K562 (cell line): Measurements from ENCODE around the gene TDRD5. TPM values are rescaled to one million over a fixed set of nuclear protein-coding genes. Genes with fewer than 3 reads are reported as not detected.

ENCODE experiments used
- ATAC-seq: fragments of 200-7000 bp; cut with Tn5 transposase; 3 replicates; pipeline ENCODE4 v1.9.1; 2020; ENCODE audit warnings: moderate library complexity
- BruUV-seq: library from RNA; stranded (reverse); fragments of 400-500 nt; replicated peaks from 2 replicates; lab custom pipeline; 2021; lab: Mats Ljungman, UMichigan
- CTCF ChIA-PET: fragments of 300-600 bp; formaldehyde crosslinking; extraction: SDS; loops from one replicate; lab custom pipeline; 2021; ENCODE audit warnings: low intra/inter-chr PET ratio; lab: Yijun Ruan, JAX
- POLR2A ChIA-PET: fragments of 300-600, 350-650 bp; sonication (Branson Sonifier 250); formaldehyde crosslinking; extraction: SDS; loops from one replicate; lab custom pipeline; 2021; ENCODE audit warnings: antibody characterized with exemption, inconsistent platforms; lab: Yijun Ruan, JAX
- DNase-seq, 4 experiments: peaks; one replicate each; pipeline versions ENCODE4 v3.0.0 to v3.0.0-alpha.2; 2011 to 2018; ENCODE audit warnings: low spot score in 3 of 4, mixed read lengths in 3 of 4; ENCODE audit errors: extremely low read depth in 1 of 4
- FAIRE-seq: peaks from 2 replicates; lab custom pipeline; 2011; peaks lifted over from hg19 to GRCh38; lab: Jason Lieb, UNC
- H2AFZ ChIP-seq: 2 replicates; pipeline ENCODE4 v1.6.0; 2011; ENCODE audit warnings: low read depth, low read length, control low read depth, inconsistent platforms
- H3K27ac ChIP-seq: fragments of 200-600 bp; 3 replicates; pipeline ENCODE4 v1.8.0; 2011; ENCODE audit warnings: low read depth, mild to moderate bottlenecking, control low read depth, inconsistent platforms, low read length, moderate library complexity, mixed read lengths; ENCODE audit errors: extremely low read depth
- H3K27me3 ChIP-seq, 2 experiments: fragments of 300-600 bp in 1 of 2; 2 replicates in 1 of 2; 3 replicates in 1 of 2; pipeline versions ENCODE4 v1.6.0 to v1.8.0; 2011; ENCODE audit warnings: inconsistent platforms in 2 of 2, low read length in 2 of 2, mild to moderate bottlenecking in 1 of 2, mixed read lengths in 1 of 2, moderate library complexity in 1 of 2; ENCODE audit not compliant: control insufficient read depth in 2 of 2, insufficient read depth in 2 of 2
- H3K36me3 ChIP-seq: fragments of 300-600 bp; 3 replicates; pipeline ENCODE4 v1.8.0; 2011; ENCODE audit warnings: mild to moderate bottlenecking, low read length, inconsistent platforms; ENCODE audit not compliant: control insufficient read depth, insufficient read depth
- H3K4me1 ChIP-seq, 2 experiments: fragments of 200-600 bp in 1 of 2; replicated peaks in 1 of 2; 2 replicates in 1 of 2; 3 replicates in 1 of 2; pipeline versions ENCODE4 v1.5.1 to v1.8.0; 2011; ENCODE audit warnings: inconsistent platforms in 2 of 2, low read length in 2 of 2, mild to moderate bottlenecking in 1 of 2, mixed read lengths in 1 of 2, moderate library complexity in 1 of 2; ENCODE audit not compliant: control insufficient read depth in 2 of 2, insufficient read depth in 2 of 2
- H3K4me2 ChIP-seq: 2 replicates; pipeline ENCODE4 v1.6.1; 2011; ENCODE audit warnings: low read length, control low read depth, inconsistent platforms, mixed read lengths; ENCODE audit not compliant: insufficient read depth
- H3K4me3 ChIP-seq: fragments of 200-600 bp; sonication (generic), shearing (Covaris generic); 2 replicates; pipeline ENCODE4 v1.5.1; 2016; ENCODE audit warnings: control low read depth, inconsistent platforms
- H3K79me2 ChIP-seq: fragments of 200-600 bp; 3 replicates; pipeline ENCODE4 v1.8.0; 2011; ENCODE audit warnings: low read length, inconsistent platforms; ENCODE audit not compliant: control insufficient read depth, insufficient read depth
- H3K9ac ChIP-seq, 2 experiments: 2 replicates each; pipeline versions ENCODE4 v1.6.0 to v1.6.1; 2011; ENCODE audit warnings: low read depth in 2 of 2, low read length in 2 of 2, control low read depth in 1 of 2, inconsistent platforms in 1 of 2, mild to moderate bottlenecking in 1 of 2, mixed read lengths in 1 of 2; ENCODE audit not compliant: insufficient read depth in 1 of 2
- H3K9me1 ChIP-seq: one replicate; pipeline ENCODE4 v1.6.0; 2011; ENCODE audit warnings: inconsistent platforms, mild to moderate bottlenecking, low read length, moderate library complexity; ENCODE audit not compliant: control insufficient read depth, insufficient read depth
- H3K9me3 ChIP-seq: replicated peaks from 2 replicates; pipeline ENCODE4 v1.5.1; 2011; ENCODE audit warnings: low read depth, low read length, inconsistent platforms; ENCODE audit not compliant: control insufficient read depth, insufficient read depth
- H4K20me1 ChIP-seq: replicated peaks from 2 replicates; pipeline ENCODE4 v1.6.1; 2011; ENCODE audit warnings: low read length, inconsistent platforms, mixed read lengths; ENCODE audit not compliant: control insufficient read depth, insufficient read depth
- CAMTA2 ChIP-seq: fragments of 250-450 bp; sonication (Bioruptor Pico); conservative IDR thresholded peaks from 2 replicates; pipeline ENCODE4 v1.5.1; 2022
- EP400 ChIP-seq: fragments of 450-650 bp; IDR thresholded peaks from 2 replicates; pipeline ENCODE4 v1.6.1; 2017; ENCODE audit warnings: antibody characterized with exemption, mild to moderate bottlenecking, moderate library complexity
- HNRNPH1 ChIP-seq: fragments of 200-400 bp; formaldehyde crosslinking; optimal IDR thresholded peaks from 2 replicates; pipeline ENCODE3; 2017; ENCODE audit warnings: low read depth, mild to moderate bottlenecking, low read length, moderate library complexity
- KDM1A ChIP-seq, 2 experiments: fragments of 450-650 bp; IDR thresholded peaks; 2 replicates each; pipeline ENCODE4 v1.6.1; 2016; ENCODE audit warnings: mild to moderate bottlenecking in 2 of 2
- MTA2 ChIP-seq: fragments of 450-650 bp; IDR thresholded peaks from 2 replicates; pipeline ENCODE4 v1.6.1; 2016; ENCODE audit warnings: low read depth
- NFRKB ChIP-seq: fragments of 450-650 bp; IDR thresholded peaks from 2 replicates; pipeline ENCODE4 v1.6.1; 2016; ENCODE audit warnings: low read depth
- NR2F6 ChIP-seq: fragments of 450-650 bp; formaldehyde crosslinking; IDR thresholded peaks from 2 replicates; pipeline ENCODE4 v1.4.0; 2020; ENCODE audit warnings: mild to moderate bottlenecking
- PHF21A ChIP-seq: fragments of 450-650 bp; IDR thresholded peaks from 2 replicates; pipeline ENCODE4 v1.6.1; 2017; ENCODE audit warnings: low read depth, borderline replicate concordance
- RCOR1 ChIP-seq, 2 experiments: IDR thresholded peaks; 2 replicates each; pipeline ENCODE4 v1.6.1; 2012; ENCODE audit warnings: low read depth in 2 of 2, low read length in 2 of 2, borderline replicate concordance in 1 of 2, improper control_type of control experiment in 1 of 2
- TEAD1 ChIP-seq, 2 experiments: fragments of 450-650 bp in 1 of 2; sonication (generic) in 1 of 2; formaldehyde crosslinking; IDR thresholded peaks; 2 replicates each; pipeline versions ENCODE4 v1.4.0 to v1.8.0; 2020 to 2022; ENCODE audit warnings: mild to moderate bottlenecking in 2 of 2, missing genetic modification reagents in 1 of 2
- YY1 ChIP-seq, 3 experiments: IDR thresholded peaks; 2 replicates each; pipeline ENCODE4 v1.6.1; 2011; ENCODE audit warnings: low read length in 2 of 3, mild to moderate bottlenecking in 2 of 3, moderate library complexity in 2 of 3, borderline replicate concordance in 1 of 3, control low read depth in 1 of 3, low read depth in 1 of 3; ENCODE audit not compliant: insufficient read depth in 3 of 3, insufficient replicate concordance in 2 of 3, control insufficient read depth in 1 of 3, insufficient read length in 1 of 3; ENCODE audit errors: extremely low read depth in 1 of 3
- ZSCAN32 ChIP-seq: fragments of 450-650 bp; formaldehyde crosslinking; IDR thresholded peaks from 2 replicates; pipeline ENCODE4 v1.4.0; 2020; ENCODE audit warnings: mild to moderate bottlenecking, moderate library complexity
- WGBS: fragments of 100-300 bp; shearing (Covaris generic); methylation state at CpG from one replicate; pipeline ENCODE4 v1.1.6; 2016; ENCODE audit warnings: low coverage, mixed read lengths; ENCODE audit not compliant: insufficient coverage; ENCODE audit errors: missing lambda C conversion rate; 5-methylcytosine and 5-hydroxymethylcytosine counted together
- in situ Hi-C: fragments of 300-500 bp; cut with MboI; formaldehyde crosslinking; loops from 4 replicates; pipeline ENCODE4 v1.15.0; 2018; ENCODE audit warnings: inconsistent platforms, mixed read lengths
- intact Hi-C: fragments of 100-400 bp; cut with micrococcal nuclease; formaldehyde crosslinking; loops from 2 replicates; pipeline ENCODE4 v1.14.2; 2022
- polyA plus RNA-seq, 8 experiments: library from polyadenylated mRNA; depleted of rRNA in 4 of 8; stranded (reverse) in 5 of 8; unstranded in 3 of 8; fragments of >200 nt; fragmentation: Nextera tagmentation in 2 of 8; fragmentation: Illumina TruSeq in 1 of 8; extraction: Ambion mirVana in 2 of 8; extraction: Trizol in 1 of 8; gene quantifications; 2 replicates each; pipeline versions ENCODE4 v1.2.1 to v1.2.3, GENCODE V29; 2011 to 2014; ENCODE audit warnings: inconsistent platforms in 1 of 8, missing spikeins in 1 of 8
- total RNA-seq, 7 experiments: library from RNA; depleted of rRNA in 6 of 7; stranded (reverse); fragments of >200 nt in 6 of 7; fragmentation: Illumina TruSeq in 2 of 7; extraction: Trizol in 2 of 7; gene quantifications; 2 replicates each; pipeline versions ENCODE4 v1.2.1 to v1.2.3, GENCODE V29; 2011 to 2021; ENCODE audit warnings: low replicate concordance in 1 of 7
- TF ChIP-seq, protein P1 (sequence below), 2 experiments: IDR thresholded peaks in 1 of 2; conservative IDR thresholded peaks in 1 of 2; 2 replicates each; pipeline ENCODE4 v1.6.1; 2016; ENCODE audit warnings: low read depth in 2 of 2, mild to moderate bottlenecking in 1 of 2, missing compliant biosample characterization in 1 of 2, missing genetic modification characterization in 1 of 2, moderate library complexity in 1 of 2

Gene TDRD5
- total and polyA plus RNA-seq, 9 of the 15 experiments (the other 6 are each of a cell fraction or from before 2014, with no cell fraction given), result 0.04 to 0.57 (median 0.26) TPM; not detected in 1

DNA sequence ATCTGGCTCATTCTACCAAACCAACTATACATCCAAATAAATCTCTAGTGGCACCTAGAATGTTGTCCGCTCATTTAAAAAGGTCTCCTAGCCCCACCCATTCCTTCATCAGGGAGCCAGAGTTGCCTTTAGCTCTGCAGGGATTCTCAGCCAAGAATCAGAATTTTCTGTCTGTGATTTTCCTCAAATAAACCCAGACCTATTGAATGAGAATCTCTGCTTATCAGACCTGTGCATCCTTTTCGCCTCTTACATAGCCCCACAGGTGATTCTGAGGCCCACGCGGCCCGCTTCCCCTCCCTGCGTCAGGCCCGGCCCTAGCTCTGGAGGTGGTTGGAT is 410 bp upstream of the TDRD5 start:
- BruUV-seq, result no TSS peak
- H3K4me1 ChIP-seq, result peaks cover 0 to 14% of the 10 kb centered on the region in 2 experiments; a peak in 2 of 5 replicates
- DNase-seq (no peak), FAIRE-seq (no peak), ATAC-seq (no peak)
- no peaks in the 10 kb centered on the region; the same call in 1 of the 2 replicates for H4K20me1 ChIP-seq
- peaks cover 31 to 53% of the 10 kb centered on the region in 2 experiments; a peak in 4 of 5 replicates for H3K27me3 ChIP-seq
- POLR2A ChIA-PET, result no interaction called here
- in situ Hi-C loops, result no loop called here
- H3K9me1 ChIP-seq, result no peaks in the 10 kb centered on the region
- no peaks in the 10 kb centered on the region for H3K9me3 ChIP-seq
- H3K27ac ChIP-seq, result no peak overlapping the region
- no peak overlapping the region for H3K4me3 ChIP-seq
- H3K9ac ChIP-seq, result no peak overlapping the region; a peak in 1 of 4 replicates
- WGBS, result 2% methylated on average over 7 of the region's 7 CpGs
- H3K79me2 ChIP-seq, result no peaks in the 10 kb centered on the region
- intact Hi-C loops, result loop anchor here (10.0 kb wide), 1 partner anchor 206 kb away; no protein-coding TSS in a partner anchor
- H3K4me2 ChIP-seq, result no peak overlapping the region
- H2AFZ ChIP-seq, result no peak overlapping the region
- peak; percentile 69 to 80; a peak in 3 of 4 replicates for TF ChIP-seq KDM1A (IDR thresholded peaks at IDR 0.05)
- no peak for TF ChIP-seq HNRNPH1
- no peaks in the 10 kb centered on the region for H3K36me3 ChIP-seq
- CTCF ChIA-PET, result no interaction called here

DNA sequence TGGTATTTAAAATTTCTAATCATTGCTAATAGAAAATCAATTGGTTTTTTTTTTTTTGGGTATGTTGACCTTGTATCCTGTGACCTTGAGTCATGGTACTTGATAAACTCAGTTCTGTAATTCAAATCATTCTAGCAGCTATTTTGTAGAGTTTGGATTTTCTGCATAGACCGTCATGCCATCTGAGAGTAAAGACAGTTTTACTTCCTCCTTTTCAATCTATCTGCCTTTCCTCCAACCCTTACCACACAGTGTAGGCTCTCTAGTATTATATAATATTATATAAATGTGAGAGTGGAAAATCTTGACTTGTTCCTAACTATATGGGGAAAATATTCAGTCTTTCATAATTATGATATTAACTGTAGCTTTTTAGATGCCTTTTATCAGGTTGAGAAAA is 7.0 kb downstream of the TDRD5 start:
- H3K27me3 ChIP-seq, result peaks cover 0 to 1% of the 10 kb centered on the region in 2 experiments; a peak in 1 of 5 replicates
- no peaks in the 10 kb centered on the region for H3K36me3 ChIP-seq
- H3K79me2 ChIP-seq, result no peaks in the 10 kb centered on the region
- intact Hi-C loops, result loop anchor here (2.0 to 10.0 kb wide), 3 partner anchors 214 to 516 kb away; partner anchors contain the start of gene TOR3A
- CTCF ChIA-PET, result interaction anchor here (0.7 kb wide), 2 partner anchors 347 to 416 kb away, joined by 3 to 4 read pairs; no protein-coding TSS in a partner anchor
- no peak for ATAC-seq
- no peaks in the 10 kb centered on the region for H3K9me1 ChIP-seq
- no peaks in the 10 kb centered on the region for H4K20me1 ChIP-seq
- no peaks in the 10 kb centered on the region for H3K9me3 ChIP-seq
- H3K9ac ChIP-seq, result no peak overlapping the region
- no peak for FAIRE-seq
- H3K4me2 ChIP-seq, result no peak overlapping the region
- H3K4me1 ChIP-seq, result no peaks in the 10 kb centered on the region
- no peak overlapping the region for H2AFZ ChIP-seq
- POLR2A ChIA-PET, result no interaction called here
- H3K4me3 ChIP-seq, result no peak overlapping the region
- WGBS, result 0% methylated on average over 1 of the region's 1 CpG
- BruUV-seq, result no TSS peak
- no peak overlapping the region for H3K27ac ChIP-seq
- no peak for DNase-seq
- TF ChIP-seq NR2F6 (CRISPR knock-in tag), result no peak
- TF ChIP-seq MTA2, result no peak
- TF ChIP-seq EP400, result no peak
- TF ChIP-seq ZSCAN32, result no peak
- no peak for TF ChIP-seq CAMTA2
- no peak for TF ChIP-seq YY1 (IDR thresholded peaks at IDR 0.05; ENCODE audit: borderline replicate concordance in 1 of 3, control insufficient read depth in 1 of 3, extremely low read depth in 1 of 3, insufficient read depth in 3 of 3, insufficient read length in 1 of 3, insufficient replicate concordance in 2 of 3, low read depth in 1 of 3, low read length in 2 of 3)
- no peak for TF ChIP-seq NFRKB
- no peak for TF ChIP-seq TEAD1 (CRISPR knock-in tag; IDR thresholded peaks at IDR 0.05)
- TF ChIP-seq, protein P1, sequence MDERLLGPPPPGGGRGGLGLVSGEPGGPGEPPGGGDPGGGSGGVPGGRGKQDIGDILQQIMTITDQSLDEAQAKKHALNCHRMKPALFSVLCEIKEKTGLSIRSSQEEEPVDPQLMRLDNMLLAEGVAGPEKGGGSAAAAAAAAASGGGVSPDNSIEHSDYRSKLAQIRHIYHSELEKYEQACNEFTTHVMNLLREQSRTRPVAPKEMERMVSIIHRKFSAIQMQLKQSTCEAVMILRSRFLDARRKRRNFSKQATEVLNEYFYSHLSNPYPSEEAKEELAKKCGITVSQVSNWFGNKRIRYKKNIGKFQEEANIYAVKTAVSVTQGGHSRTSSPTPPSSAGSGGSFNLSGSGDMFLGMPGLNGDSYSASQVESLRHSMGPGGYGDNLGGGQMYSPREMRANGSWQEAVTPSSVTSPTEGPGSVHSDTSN (CRISPR knock-in tag; IDR thresholded peaks at IDR 0.05; ENCODE audit: low read depth), result no peak
- TF ChIP-seq, protein P1 (tag; conservative IDR thresholded peaks at IDR 0.05; ENCODE audit: low read depth), result no peak
- TF ChIP-seq RCOR1 (IDR thresholded peaks at IDR 0.05; ENCODE audit: borderline replicate concordance in 1 of 2, low read depth in 2 of 2, low read length in 2 of 2), result no peak
- no peak for TF ChIP-seq PHF21A
- in situ Hi-C loops, result no loop called here
